ENCODE measurements around the gene PPTC7. TPM values are rescaled to one million over a fixed set of nuclear protein-coding genes. Genes with fewer than 3 reads are reported as not detected.

Gene PPTC7, protein sequence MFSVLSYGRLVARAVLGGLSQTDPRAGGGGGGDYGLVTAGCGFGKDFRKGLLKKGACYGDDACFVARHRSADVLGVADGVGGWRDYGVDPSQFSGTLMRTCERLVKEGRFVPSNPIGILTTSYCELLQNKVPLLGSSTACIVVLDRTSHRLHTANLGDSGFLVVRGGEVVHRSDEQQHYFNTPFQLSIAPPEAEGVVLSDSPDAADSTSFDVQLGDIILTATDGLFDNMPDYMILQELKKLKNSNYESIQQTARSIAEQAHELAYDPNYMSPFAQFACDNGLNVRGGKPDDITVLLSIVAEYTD
- total RNA-seq (10 to 100 TPM; 46.6 to 82.8 (median 56.6) TPM), polyA plus RNA-seq (31.5 TPM)
- long read RNA-seq, donor 1, full-length matches to known transcripts = 27 of 48 reads
- long read RNA-seq, donor 1, partial matches to known transcripts = 2 of 48 reads
- long read RNA-seq, donor 1, other reads (novel, unspliced or antisense) = 19 of 48 reads
- long read RNA-seq, donor 2, full-length matches to known transcripts = 5 of 9 reads
- long read RNA-seq, donor 2, partial matches to known transcripts = 0 of 9 reads
- long read RNA-seq, donor 2, other reads (novel, unspliced or antisense) = 4 of 9 reads
- long read RNA-seq, donor 3, full-length matches to known transcripts = 6 of 49 reads
- long read RNA-seq, donor 3, partial matches to known transcripts = 2 of 49 reads
- long read RNA-seq, donor 3, other reads (novel, unspliced or antisense) = 41 of 49 reads
- long read RNA-seq, donor 4, full-length matches to known transcripts = 3 of 13 reads
- long read RNA-seq, donor 4, partial matches to known transcripts = 0 of 13 reads
- long read RNA-seq, donor 4, other reads (novel, unspliced or antisense) = 10 of 13 reads

DNA sequence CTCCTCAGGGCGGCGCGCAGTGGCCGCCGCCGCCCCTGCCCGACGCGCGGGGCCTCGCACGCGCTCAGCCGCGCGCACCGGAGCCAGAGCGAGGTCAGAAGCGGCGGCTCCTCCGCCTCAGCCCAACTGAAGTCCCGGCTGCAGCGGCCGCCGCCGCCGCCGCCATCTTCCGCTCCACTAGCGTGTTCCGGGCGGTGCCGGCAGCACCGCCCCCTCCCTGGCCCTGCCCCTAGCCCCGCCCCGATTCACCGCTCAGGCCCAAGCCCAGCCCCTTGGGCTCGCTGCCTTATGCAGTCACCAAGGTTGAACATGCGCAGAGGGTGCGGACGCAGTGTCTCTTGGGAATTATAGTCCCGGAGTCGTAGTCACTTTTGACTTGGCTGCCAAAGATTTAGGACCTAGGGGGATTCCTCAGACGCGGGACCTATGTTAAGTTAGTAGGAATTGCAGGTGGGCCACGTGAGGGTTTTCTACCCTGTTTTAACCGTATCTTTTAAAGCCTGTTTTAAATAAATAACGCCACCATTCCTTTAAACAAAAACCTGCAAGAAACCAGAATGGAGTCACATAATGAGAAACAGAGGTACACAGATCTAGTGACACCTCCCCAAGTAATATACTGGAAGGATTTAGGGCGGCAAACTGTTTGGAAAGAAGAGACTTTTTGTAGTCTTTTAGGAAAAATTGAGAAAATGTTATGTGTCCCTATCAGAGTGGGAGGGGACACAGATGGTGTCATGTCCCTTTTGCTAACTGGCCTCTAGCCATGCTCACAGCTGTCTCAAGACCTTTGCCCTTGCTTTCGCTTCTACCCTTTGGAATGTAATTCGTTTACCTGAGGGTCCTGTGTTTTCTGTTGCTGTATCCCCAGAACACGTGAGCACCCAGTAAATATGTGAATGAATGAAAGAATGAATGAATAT, at the start of gene PPTC7:
Gene PPTC7, minus strand, starts transcription at position 182 of the 923 bp plus-strand sequence. CDS start 287 bp downstream, outside the sequence.
- H3K4me3 ChIP-seq (ENCODE audit: low read length) = peak within 1 kb of the TSS; percentile 95
- H3K27me3 ChIP-seq (ENCODE audit: control insufficient read depth, insufficient read depth) = no peaks in the 10 kb centered on the region
- peaks cover 13% of the 10 kb centered on the region for H3K4me1 ChIP-seq (ENCODE audit: control insufficient read depth, insufficient read depth, low read length)
- 2% methylated on average over 52 of the region's 52 CpGs for WGBS
- peak within 1 kb of the TSS; percentile 83 for H3K27ac ChIP-seq (ENCODE audit: low read length)
- peak; percentile 98 for ATAC-seq
- DNase-seq = peak; percentile 97 to 99 (median 99)
- no peaks in the 10 kb centered on the region for H3K9me3 ChIP-seq (ENCODE audit: control insufficient read depth, low read length)
- intact Hi-C loops (cut with DNase I) = loop anchor here in 1 of 4 donors (5.0 kb wide), 1 partner anchor 36 kb away; no protein-coding TSS in a partner anchor

DNA sequence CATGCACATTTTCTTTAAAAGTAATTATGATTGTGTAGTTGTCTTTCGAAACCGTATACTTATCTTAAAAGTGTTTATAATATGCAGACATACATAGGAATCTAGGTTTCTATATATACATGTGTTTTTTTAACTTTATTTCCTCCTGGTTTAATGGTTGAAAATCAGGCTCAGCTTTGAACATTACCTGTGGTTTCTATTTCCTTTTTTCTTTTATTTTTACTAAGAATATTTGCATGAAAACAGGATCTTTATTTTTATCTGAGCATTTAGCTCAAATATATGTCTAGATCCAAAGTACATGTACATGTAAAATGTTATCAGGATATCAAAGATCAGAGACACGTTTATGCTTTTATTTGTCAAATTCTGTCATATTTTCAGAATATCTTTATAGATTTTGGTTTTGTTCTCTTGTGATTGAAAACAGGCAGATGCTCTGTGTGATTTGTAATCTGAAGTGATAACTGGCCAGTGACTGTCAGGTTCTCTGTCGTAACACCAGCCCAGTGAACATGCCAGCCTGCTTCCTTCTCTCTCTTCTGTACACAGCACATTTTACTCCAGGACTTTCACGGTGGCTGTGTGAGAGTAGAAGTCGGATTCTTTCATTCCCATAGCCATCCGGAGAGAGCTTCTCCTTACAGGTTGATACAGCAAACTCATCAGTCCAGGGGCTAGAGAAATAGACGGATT, 44.5 kb upstream of the PPTC7 start:
- Histone ChIP-seq H3K4me3 (ENCODE audit: low read length) (no peak overlapping the region), H3K27ac (ENCODE audit: low read length) (no peak overlapping the region), H3K9me3 (ENCODE audit: control insufficient read depth, low read length) (no peaks in the 10 kb centered on the region), H3K4me1 (ENCODE audit: control insufficient read depth, insufficient read depth, low read length) (no peaks in the 10 kb centered on the region), H3K27me3 (ENCODE audit: control insufficient read depth, insufficient read depth) (no peaks in the 10 kb centered on the region)
- WGBS = 80% methylated on average over 8 of the region's 8 CpGs
- DNase-seq (no peak), ATAC-seq (no peak)
- intact Hi-C loops (cut with DNase I) = loop anchor here in 1 of 4 donors (10.0 kb wide), 1 partner anchor 207 kb away; no protein-coding TSS in a partner anchor

DNA sequence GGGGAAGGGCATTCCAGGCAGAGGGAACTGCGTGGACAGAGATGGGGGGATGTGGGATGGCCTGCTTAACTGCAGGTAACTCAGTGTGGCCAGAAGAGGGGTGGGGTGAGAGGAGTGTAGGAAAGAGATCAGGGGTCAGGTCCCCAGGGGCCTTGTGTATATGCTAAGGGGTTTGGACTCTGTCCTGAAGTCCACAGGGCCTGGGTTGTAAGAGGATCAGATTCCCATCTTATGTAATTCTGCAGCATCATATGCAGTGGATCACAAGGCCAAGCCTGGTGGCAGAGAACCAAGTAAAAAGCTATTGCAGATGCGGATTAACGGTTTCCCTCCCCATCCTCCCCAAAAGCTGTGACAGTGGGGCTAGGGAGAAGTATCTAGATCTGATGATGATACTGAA, 39.5 kb upstream of the PPTC7 start:
- Histone ChIP-seq H3K4me3 (ENCODE audit: low read length) (no peak overlapping the region), H3K27me3 (ENCODE audit: control insufficient read depth, insufficient read depth) (no peaks in the 10 kb centered on the region), H3K9me3 (ENCODE audit: control insufficient read depth, low read length) (no peaks in the 10 kb centered on the region), H3K4me1 (ENCODE audit: control insufficient read depth, insufficient read depth, low read length) (no peaks in the 10 kb centered on the region), H3K27ac (ENCODE audit: low read length) (no peak overlapping the region)
- no peak for DNase-seq
- no peak for ATAC-seq
- intact Hi-C loops (cut with DNase I) = loop anchor here in 1 of 4 donors (10.0 kb wide), 1 partner anchor 212 kb away; no protein-coding TSS in a partner anchor
- WGBS = 89% methylated on average over 3 of the region's 3 CpGs

DNA sequence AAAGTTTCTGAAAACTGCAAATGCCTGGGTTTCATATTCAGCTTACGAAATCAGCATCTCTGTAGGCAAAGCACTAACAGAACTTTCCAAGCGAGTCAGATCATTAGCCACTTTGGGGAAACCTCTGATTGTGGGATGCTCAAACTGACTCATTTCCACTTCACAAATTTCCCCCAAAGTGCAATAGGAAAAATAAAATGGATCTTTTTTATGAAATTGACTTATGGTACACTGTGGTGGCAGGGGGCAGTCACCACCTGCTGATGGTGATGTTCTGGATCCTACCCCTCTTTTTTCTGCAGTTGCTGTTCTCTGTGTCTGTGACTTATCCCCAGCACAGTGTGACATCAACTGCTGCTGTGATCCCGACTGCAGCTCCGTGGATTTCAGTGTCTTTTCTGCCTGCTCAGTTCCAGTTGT, 36.4 kb upstream of the PPTC7 start:
- Histone ChIP-seq H3K9me3 (ENCODE audit: control insufficient read depth, low read length) (no peaks in the 10 kb centered on the region), H3K27me3 (ENCODE audit: control insufficient read depth, insufficient read depth) (no peaks in the 10 kb centered on the region), H3K4me3 (ENCODE audit: low read length) (no peak overlapping the region), H3K4me1 (ENCODE audit: control insufficient read depth, insufficient read depth, low read length) (no peaks in the 10 kb centered on the region), H3K27ac (ENCODE audit: low read length) (no peak overlapping the region)
- DNase-seq = no peak
- intact Hi-C loops (cut with DNase I) = no loop called here
- no peak for ATAC-seq
- 78% methylated on average over 4 of the region's 4 CpGs for WGBS

DNA sequence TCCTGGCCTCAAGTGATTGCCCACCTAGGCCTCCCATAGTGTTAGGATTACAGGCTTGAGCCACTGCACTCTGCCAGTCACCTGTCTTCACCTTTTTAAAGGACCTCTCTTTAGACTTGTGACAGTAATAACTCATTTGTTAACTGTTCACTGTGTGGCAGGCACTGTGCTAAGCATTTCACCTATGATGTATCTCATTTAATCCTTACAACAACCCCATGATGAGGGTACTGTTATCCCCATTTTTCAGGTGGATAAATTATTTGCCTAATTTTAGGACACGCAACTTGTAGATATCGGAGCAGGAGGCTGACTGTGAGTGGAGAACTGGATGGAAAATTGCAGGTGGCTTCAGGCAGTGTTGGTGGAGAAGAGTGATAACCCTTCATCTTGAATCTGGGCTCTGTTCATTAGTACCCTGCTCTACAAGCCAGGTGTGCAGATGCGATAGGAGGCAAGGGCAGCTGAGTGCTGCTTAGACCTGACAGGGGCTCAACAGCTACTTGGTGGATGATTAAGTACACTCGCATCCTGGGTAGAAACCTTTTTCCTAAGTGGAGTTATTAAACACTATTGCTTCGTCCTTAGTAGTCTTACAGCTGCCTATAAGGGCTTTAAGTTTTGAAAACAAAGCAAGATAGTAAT, 33.5 kb upstream of the PPTC7 start:
- no peaks in the 10 kb centered on the region for H3K9me3 ChIP-seq (ENCODE audit: control insufficient read depth, low read length)
- no peak overlapping the region for H3K27ac ChIP-seq (ENCODE audit: low read length)
- no peak overlapping the region for H3K4me3 ChIP-seq (ENCODE audit: low read length)
- no peaks in the 10 kb centered on the region for H3K4me1 ChIP-seq (ENCODE audit: control insufficient read depth, insufficient read depth, low read length)
- ATAC-seq = no peak
- 94% methylated on average over 5 of the region's 5 CpGs for WGBS
- DNase-seq = no peak
- no peaks in the 10 kb centered on the region for H3K27me3 ChIP-seq (ENCODE audit: control insufficient read depth, insufficient read depth)
- intact Hi-C loops (cut with DNase I) = no loop called here

DNA sequence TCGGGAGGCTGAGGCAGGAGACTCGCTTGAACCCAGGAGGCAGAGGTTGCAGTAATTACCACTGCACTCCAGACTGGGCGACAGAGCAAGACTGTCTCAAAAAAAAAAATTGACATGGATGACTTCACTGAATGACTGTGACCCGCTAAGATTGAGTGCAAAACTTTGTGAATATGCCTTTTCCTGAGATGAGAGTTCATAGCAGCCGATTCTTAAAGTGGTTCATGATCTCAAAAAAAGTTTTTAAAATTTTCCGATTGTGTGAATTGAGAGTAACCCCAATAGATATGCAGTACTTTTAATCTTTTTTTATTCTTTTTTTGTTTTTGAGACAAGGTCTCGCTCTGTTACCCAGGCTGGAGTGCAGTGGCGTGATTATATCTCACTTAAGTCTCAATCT, 32.1 kb upstream of the PPTC7 start:
- intact Hi-C loops (cut with DNase I) = no loop called here

DNA sequence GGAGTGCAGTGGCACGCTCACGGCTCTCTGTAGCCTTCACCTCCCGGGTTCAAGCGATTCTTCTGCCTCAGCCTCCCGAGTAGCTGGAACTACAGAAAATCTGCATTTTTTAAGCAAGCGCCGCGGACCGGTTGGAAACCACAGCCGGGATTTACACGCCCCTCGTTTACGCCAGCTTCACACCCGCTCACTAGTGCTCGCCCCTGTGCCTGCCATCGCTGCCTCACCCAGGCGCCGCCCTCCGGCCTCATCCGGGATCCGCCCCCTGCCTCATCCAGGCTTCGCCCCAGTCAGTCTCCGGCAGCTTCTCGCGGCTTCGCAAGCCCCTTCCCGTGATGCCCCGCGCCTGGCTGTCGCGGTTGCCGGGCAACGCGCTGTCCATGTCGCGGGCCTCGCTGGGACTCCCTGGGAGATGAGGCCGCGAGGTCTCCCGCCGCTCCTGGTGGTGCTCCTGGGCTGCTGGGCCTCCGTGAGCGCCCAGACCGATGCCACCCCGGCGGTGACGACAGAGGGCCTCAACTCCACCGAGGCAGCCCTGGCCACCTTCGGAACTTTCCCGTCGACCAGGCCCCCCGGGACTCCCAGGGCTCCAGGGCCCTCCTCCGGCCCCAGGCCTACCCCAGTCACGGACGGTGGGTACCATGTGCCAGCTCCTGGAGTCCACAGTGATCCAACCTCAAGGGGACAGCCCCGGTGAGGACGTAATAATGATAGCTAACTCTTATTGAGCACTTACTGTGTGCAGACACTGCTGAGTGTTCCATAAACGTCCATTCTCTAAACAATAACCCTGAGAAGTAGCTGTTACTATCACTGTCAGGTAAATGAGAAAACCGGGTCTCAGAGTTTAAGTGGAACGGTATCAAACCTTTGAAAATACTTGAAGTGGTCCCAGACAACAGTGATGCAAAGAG, 30.9 kb upstream of the PPTC7 start, which contains the start of gene TCTN1:
Gene TCTN1, plus strand, starts transcription at position 359 of the 914 bp plus-strand sequence. Its CDS starts 54 bp downstream, at position 413.
- peak; percentile 98 to 99 (median 99) for DNase-seq
- Histone ChIP-seq H3K4me3 (ENCODE audit: low read length) (peak within 1 kb of the TSS; percentile 49), H3K4me1 (ENCODE audit: control insufficient read depth, insufficient read depth, low read length) (no peaks in the 10 kb centered on the region), H3K27ac (ENCODE audit: low read length) (peak within 1 kb of the TSS; percentile 15), H3K27me3 (ENCODE audit: control insufficient read depth, insufficient read depth) (no peaks in the 10 kb centered on the region), H3K9me3 (ENCODE audit: control insufficient read depth, low read length) (no peaks in the 10 kb centered on the region)
- WGBS = 2% methylated on average over 60 of the region's 60 CpGs
- intact Hi-C loops (cut with DNase I) = no loop called here
- peak; percentile 100 for ATAC-seq

More for the DNA sequence above, 32.1 kb upstream of the PPTC7 start:
- DNase-seq (no peak), ATAC-seq (no peak)
- Histone ChIP-seq H3K4me1 (ENCODE audit: control insufficient read depth, insufficient read depth, low read length) (no peaks in the 10 kb centered on the region), H3K27me3 (ENCODE audit: control insufficient read depth, insufficient read depth) (no peaks in the 10 kb centered on the region), H3K27ac (ENCODE audit: low read length) (no peak overlapping the region), H3K9me3 (ENCODE audit: control insufficient read depth, low read length) (no peaks in the 10 kb centered on the region), H3K4me3 (ENCODE audit: low read length) (no peak overlapping the region)
- 88% methylated on average over 8 of the region's 8 CpGs for WGBS

DNA sequence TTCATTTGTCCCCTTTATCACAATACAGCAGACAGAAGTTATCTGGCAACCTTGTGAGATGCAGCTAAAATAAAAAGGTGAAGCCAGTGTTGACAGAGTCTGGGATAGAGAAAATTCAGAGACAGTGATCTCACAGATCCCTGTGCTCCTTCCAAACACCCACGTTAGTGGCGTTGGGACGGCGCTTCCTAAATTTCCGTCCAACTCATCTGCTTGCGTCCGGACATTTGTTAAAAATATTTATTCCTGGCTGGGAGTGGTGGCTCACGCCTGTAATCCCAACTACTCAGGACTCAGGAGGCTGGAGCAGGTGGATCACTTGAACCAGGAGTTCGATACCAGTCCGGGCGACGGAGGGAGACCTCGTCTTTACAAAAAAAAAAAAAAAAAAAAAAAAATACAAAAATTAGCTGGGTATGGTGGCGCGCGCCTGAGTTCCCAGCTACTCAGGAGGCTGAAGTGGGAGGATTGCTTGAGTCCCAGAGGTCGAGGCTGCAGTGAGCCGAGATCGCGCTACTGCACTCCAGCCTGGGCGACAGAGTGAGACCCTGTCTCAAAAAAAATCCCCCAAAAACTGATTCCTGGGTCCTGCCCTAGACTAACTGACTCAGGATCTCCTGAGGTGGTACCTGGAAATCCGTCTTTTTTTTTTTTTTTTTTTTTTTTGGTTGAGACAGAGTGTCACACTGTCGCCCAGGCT, 30.1 kb upstream of the PPTC7 start:
- intact Hi-C loops (cut with DNase I) = no loop called here

More for the DNA sequence above, 30.1 kb upstream of the PPTC7 start:
- peak in 1 of 2 donors; percentile 2 for ATAC-seq
- no peak for DNase-seq
- no peaks in the 10 kb centered on the region for H3K9me3 ChIP-seq (ENCODE audit: control insufficient read depth, low read length)
- 75% methylated on average over 23 of the region's 23 CpGs for WGBS
- H3K4me3 ChIP-seq (ENCODE audit: low read length) = peak overlapping the region; percentile 49
- no peaks in the 10 kb centered on the region for H3K27me3 ChIP-seq (ENCODE audit: control insufficient read depth, insufficient read depth)
- H3K27ac ChIP-seq (ENCODE audit: low read length) = no peak overlapping the region
- H3K4me1 ChIP-seq (ENCODE audit: control insufficient read depth, insufficient read depth, low read length) = no peaks in the 10 kb centered on the region

Data from right cardiac atrium (tissue), 5 donors.